ENCODE data around the gene TCP1.
"Not testable (repeated sequence)": the region's sequence is repeated elsewhere in the genome, so short reads cannot be mapped to it uniquely, and the experiment has no call there.

Gene TCP1

DNA sequence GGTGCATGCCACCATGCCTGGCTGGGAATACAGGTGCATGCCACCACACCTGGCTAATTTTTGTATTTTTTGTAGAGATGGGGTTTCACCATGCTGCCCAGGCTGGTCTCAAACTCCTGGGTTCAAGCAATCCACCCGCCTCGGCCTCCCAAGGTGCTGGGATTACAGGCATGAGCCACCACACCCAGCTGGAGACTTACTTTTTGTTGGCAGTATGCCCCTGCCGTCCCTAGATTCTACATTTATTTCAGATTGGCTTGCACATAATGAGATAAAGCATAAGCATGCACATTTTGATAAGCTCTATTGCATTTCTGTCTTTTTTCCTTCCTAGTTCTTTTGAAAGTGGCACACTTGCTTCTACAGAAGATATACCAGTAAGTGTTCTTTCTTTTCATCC is 27.4 kb upstream of the TCP1 start:
- DNase-seq = not testable (repeated sequence)

DNA sequence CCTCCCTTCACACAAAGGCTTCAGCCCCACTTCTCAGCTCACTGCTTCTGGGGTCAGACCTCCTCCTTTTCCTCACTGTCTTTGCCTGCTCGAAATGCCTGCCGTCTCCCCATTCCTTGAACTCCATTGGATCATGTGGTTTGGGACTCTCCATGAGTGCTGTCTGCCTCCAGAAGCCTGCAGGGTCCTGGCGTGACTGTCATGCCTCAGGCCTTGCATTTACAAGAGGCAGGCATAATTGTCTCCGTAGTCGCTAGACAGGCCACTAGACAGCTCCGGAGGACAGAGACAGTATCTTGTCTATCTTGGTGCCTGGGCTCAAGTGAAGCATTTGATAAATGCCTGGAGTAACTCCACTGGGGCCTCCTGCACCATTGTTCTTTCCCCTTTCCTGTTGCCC is 26.0 kb upstream of the TCP1 start:
- DNase-seq = no peak

DNA sequence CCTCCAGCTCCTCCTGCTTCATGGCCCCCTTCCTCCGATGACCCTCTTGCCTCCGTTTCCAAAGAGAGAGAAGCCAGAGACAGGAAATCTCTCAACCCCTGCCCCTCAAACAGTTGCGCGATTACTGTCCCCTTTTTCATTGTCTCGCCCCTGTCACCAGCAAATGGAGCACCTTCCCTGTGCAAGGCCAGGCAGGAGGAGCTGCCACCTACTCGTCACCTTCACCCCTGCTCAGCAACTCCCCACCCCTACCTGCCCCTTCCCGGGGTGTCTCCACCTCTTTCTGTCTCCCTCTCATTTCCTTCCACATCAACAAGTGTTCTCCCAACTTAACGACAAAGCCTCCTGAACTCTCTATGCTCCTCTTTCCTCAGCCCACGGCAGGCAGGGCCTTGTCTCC is 24.4 kb upstream of the TCP1 start:
- DNase-seq = no peak

DNA sequence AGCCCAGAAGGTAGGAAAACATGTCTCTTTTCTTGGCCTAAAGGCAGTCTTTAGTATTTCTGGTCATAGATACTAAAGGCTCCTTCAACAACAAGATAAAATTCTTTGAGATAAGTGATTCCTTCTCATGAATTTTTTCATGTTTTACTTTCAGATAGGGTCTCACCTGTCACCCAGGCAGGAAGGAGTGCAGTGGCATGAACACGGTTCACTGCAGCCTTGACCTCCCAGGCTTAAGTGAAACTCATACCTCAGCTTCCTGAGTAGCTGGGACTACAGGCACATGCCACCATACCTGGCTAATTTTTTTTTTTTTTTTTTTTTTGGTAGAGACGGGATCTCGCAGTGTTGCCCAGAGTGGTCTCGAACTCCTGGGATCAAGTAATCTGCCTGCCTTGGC is 19.7 kb upstream of the TCP1 start:
- no peak for DNase-seq

DNA sequence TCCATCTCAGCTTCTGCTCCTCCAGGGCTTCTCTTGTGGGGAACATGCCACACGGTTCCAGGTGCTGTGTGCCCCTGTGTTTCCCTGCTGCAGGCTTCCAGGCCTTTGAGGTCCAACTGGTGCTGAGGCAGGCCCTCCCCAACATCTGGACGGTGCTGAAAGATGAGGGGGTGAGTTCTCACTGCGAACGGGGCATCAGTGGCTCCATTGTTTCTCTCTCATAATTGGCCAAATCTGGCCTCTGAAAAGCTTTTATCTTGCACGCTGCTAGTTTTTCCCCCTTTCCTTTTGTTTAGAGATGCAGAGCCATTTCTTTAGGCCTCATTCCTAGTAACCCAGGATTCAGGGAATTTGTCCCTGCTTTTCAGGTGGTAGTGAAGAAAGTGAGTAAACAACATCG is 19.2 kb upstream of the TCP1 start:
- DNase-seq = no peak

DNA sequence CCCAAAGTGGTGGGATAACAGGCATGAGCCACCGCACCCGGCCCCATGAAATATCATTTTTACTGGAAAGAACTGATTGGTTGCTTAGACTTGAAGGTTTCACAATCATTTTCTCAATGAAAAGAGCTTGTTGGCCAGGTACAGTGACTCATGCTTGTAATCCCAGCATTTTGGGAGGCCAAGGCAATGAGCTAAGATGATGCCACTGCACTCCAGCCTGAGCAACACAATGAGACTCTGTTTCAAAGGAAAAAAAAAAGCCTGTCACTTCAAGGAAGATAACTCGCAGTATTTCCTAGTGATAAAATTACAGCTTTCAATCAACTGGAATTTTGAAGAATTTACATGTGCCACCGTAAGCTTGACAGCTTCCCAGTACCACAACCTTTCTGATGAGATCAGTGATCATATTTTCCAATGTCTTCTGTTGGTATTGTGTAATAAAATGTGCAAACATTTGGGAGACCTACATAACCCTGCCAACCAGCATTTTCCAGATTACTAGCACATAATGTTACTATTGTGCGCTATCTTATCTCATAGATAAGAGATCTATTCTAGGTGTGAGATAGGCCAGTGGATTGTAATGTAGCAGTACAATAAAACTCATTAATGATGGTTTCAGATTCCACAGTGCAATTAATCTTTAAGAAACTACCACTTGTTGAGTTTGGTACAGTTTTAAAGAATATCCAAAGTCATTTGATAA is 17.9 kb upstream of the TCP1 start:
- DNase-seq = no peak

DNA sequence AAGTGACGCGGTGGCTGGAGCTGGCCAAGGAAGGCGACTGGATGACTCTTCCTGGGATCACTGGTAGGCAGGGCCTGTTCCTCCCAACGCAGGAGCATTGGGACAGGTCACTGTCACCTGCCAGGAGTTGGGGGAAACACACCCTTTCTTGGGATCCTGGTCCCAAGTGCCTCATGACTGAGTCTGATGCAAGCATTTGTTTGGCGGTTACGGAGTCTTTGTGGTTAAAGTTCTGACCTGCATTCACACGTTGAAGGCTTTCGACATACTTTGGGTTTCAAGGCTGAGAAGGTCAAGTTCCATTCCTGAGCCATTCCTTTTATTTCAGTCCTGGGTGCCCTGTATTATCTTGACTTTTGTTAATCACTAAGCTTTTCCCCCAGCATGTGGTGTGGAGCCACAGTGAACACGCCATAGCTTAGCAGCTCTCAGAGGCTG is 16.6 kb upstream of the TCP1 start:
- DNase-seq = no peak

DNA sequence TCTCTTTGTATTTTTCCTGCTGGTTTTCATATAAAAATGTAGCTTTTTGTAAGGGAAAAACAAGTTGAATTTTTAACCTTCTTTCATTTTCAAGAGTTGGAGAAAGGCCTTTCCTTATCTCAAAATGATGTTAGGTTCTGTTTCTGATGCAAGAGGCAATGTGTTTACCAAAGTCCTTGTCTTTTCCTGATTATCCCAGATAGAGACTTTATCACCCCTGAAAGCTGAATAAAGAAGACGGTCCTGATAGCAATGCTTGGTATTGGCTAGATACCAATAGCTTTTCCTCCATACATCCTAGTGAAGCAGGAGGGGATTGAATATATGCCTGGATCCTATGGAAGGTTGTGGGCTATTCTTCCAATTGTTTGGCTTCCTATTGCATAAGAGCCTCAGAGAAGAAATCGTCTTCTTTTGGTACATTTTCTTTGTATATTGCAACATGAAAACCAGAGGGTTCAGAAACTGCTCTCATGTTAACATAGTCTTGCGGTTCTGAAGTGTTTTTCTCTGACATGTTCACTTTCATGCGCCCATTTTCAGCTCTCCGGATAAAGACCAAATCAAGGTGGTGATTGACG is 16.1 kb upstream of the TCP1 start:
- no peak for DNase-seq

DNA sequence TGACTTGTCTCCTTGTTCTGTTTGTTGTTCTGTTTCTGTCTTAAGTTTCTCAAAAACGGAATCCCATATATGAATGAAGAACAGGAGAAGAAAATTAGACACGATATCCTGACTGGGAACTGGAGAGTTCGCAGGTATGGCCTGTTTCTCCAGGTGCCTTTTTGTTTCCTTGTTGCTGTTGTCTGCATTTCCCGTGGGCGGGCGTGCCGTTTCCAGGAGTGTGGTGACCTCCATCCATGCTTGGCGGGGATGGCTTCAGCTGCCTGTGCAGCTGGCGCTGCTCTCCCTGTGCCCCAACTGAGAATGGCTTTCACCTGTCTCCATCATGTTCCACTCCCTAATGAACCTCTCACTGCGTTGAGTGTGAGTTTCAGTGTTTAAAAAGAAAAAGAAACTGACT is 15.1 kb upstream of the TCP1 start:
- DNase-seq = no peak

DNA sequence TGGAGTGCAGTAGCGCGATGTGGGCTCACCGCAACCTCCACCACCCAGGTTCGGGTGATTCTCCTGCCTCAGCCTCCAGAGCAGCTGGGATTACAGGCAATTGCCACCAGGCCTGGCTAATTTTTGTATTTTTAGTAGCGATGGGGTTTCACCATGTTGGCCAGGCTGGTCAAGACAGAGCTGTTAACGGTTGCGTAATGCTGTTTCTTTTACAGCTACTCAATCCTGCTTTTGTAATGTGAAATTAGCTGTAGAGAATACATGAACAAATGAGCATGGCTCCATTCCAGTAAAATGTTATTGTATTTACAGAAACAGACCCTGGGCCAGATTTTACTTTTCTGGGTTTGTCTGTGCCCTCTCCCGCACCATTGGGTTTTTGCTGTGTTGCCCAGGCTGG is 12.5 kb upstream of the TCP1 start:
- no peak for DNase-seq

DNA sequence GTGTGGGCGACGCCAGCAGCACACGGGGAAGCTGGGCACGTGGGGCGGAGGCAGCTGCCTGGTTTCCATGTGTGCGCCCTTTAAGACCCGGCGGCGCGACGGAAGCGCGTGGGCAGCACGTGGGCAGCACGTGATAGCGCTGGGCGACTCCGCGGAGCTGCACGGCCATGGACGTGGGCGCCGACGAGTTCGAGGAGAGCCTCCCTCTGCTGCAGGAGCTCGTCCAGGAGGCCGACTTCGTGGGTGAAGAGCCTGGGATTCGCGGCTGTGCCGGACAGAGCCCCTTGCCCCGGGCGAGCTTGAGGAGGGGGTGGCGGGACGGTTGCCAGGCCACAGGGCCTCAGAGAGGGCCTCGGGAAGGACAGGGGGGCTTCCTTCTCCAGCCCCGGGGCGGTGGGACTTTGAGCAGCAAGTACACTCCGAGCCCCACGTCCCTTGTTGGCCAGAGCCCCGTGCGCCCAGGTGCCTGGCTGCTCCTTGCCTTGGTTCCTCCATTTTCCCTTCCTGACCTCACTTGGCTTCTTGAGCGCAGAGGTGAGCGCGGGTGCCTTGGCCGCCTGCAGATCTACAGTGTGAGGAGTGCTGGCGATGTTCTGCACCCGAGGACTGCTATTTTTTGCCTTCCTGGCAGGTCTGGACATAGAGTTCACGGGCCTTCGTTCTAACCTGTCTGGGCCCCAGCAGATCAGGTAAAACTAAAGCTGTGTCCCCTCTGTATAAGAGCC is 10.9 kb upstream of the TCP1 start, which contains the start of gene PNLDC1:
TSS of gene PNLDC1 (plus strand) at position 136 of the 725 bp plus-strand sequence. CDS start at position 168, 32 bp downstream.
- no peak for DNase-seq

DNA sequence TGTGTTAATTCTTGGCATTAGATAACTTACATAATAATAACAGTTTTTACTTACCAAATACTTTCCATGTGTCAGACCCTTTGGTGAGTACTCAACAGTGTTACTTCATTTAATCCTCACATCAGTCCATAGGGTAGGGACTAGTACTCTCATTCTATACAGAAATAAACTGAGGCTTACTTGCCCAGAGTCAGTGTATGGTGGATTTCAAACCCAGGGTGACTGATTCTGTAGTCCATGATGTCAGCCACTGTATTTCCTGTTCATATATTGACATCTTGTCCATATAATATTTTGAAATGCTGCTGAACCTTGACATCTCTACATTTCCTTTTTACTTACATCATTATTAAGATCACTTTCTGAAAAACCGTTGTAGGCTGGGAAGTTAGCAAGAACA is 8.2 kb upstream of the TCP1 start:
- DNase-seq = no peak

DNA sequence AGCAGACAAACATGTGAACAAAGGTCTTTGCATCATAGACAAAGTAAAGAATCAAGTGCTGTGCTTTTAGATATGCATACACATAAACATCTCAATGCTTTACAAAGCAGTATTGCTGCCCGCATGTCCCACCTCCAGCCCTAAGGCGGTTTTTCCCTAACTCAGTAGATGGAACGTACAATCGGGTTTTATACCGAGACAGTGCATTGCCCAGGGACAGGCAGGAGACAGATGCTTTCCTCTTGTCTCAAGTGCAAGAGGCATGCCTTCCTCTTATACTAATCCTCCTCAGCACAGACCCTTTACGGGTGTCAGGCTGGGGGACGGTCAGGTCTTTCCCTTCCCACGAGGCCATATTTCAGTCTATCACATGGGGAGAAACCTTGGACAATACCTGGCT is 5.6 kb upstream of the TCP1 start:
- DNase-seq = not testable (repeated sequence)

DNA sequence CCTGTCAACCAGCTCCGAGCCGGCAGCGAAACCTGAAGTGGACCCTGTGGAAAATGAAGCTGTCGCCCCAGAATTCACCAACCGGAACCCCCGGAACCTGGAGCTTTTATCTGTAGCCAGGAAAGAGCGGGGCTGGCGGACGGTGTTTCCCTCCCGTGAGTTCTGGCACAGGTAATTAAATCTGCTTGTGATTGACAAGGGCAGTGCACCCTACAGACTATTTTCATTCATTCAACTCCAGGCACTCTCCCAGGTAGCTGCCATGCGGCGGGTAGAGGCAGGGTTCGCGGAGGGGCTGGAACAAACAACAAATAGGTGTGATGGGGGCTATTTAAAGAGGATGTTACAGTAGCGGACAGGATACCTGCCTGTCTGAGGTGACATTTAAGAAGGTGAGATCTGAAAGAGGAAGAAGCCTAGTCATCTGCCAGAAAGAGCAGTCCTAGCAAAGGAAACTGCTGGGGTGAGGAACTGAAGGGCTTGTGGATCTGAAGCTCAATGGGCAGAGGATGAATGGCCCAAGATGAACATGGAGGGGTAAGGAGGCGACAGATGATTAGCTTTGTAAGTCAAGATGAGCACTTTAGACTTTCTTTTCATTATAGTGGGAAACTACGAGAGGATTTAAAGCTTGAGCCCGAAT is 1.7 kb upstream of the TCP1 start:
- no peak for DNase-seq

DNA sequence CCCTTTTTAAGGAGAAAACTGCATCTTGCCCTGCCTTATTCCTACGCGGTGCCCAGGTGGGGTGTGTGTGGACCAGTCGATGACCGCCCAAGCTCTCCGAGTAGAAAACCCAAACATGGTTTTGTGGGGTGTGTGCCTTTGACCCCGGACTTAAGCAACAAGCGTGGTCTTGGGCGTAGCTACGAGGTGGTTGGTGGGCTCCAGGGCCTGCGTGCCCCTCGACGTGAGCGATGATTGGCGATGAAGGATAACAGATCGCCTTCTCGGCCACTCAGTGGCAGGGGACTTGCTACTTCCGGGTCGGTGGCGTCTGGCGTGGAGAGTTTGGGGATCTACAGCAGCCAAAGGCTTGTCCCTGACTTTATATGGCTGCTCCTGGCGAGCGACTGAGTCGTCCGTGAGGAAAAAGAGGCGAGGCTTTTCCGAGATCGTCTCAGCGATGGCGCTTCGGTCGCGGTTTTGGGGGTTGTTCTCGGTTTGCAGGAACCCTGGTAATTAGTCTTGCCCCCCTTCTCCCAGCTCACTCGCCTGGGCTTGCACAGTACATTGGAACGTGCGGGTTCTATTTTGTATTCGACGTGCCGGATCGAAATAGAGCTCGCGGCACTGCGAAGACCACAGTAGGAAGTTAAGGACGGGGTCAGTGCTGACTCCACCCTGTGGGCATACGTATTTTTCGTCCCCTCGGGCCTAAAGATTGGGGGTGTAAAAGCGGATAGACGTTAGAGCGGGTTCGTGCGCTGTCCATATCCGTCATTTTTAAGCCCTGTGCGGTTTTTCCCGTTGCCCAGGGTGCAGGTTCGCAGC is 950 bp upstream of the TCP1 start, which contains the start of gene MRPL18:
TSS of gene MRPL18 (plus strand) at position 319 of the 807 bp plus-strand sequence. CDS start at position 440, 121 bp downstream.
- peak; percentile 97 for DNase-seq

DNA sequence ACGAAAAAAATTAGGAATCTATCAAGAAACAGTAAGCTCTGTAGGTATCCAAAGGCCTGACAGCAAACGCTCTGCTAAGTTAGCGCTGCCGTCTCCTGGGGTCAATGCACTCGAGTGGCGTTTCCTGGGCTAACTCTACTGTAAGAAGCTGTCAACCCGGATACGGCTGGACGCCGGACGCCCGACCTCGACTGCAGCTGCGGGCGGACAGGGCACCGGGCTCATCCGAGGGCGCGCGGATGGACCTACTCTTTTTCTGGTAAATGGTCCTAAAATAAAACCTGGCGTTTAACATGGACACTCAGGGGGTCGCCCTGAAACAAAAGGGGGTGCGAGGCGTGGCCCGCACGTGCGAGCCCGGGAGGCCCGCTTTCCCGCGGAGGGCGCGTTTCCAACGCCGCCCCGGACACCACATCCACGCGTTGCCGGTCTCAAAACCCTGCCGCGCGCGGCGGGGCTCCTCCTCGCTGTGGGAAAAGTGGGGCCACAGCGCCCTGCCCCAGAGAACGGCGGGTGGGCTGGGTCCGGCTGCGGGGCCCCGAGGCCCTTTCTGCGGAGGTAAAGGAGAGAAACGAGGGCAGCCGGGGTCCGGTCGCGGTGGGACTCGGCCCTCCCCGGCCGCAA is 537 bp downstream of the TCP1 start:
- no peak for DNase-seq

DNA sequence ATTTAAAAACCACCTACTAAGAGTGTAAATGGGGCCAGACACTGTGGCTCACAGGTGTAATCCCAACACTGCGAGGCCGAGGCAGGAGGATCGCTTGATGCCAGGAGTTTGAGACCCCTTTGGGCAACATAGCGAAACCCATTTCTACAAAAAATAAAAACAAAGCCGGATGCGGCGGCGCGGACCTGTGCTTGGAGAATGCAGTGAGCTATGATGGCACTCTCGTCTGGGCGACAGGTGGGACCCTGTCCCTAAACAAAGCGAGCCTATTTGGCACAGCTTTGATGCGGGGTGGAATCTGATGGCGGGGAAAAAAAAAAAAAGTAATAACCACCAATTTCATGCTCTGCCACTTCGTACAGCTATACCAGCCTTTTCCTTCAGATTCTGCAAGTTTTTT is 1.1 kb downstream of the TCP1 start:
- no peak for DNase-seq

DNA sequence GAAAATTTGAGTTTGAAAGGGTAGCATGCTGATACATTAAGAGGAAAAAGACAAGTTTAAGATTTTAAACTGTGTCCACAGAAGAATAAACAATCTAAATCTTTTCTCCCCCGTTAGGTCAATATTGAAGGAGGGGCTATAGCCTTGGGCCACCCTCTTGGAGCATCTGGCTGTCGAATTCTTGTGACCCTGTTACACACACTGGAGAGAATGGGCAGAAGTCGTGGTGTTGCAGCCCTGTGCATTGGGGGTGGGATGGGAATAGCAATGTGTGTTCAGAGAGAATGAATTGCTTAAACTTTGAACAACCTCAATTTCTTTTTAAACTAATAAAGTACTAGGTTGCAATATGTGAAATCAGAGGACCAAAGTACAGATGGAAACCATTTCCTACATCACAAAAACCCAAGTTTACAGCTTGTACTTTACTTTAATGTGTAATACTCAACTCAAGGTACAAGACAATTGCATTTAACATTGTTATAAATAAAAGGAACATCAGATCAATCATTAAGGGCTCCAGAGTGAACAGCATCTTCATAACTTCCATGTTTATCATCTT is 10.8 kb downstream of the TCP1 start:
- no peak for DNase-seq

DNA sequence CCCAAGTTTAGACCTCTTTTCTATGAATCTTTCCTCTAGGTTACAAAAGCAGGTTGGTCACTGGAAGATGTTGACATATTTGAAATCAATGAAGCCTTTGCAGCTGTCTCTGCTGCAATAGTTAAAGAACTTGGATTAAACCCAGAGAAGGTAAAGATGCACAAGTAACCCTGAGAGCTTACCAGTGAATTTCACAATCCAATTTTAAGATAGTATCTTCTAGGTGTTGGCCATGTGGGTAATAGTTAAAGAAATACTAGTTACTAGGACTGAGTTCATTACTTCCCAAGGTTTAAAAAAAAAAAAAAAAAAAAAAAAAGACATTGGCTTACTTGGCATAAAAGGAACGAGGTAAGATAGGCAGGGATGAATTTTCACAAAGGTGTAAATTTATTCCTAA is 11.3 kb downstream of the TCP1 start:
- DNase-seq = no peak

DNA sequence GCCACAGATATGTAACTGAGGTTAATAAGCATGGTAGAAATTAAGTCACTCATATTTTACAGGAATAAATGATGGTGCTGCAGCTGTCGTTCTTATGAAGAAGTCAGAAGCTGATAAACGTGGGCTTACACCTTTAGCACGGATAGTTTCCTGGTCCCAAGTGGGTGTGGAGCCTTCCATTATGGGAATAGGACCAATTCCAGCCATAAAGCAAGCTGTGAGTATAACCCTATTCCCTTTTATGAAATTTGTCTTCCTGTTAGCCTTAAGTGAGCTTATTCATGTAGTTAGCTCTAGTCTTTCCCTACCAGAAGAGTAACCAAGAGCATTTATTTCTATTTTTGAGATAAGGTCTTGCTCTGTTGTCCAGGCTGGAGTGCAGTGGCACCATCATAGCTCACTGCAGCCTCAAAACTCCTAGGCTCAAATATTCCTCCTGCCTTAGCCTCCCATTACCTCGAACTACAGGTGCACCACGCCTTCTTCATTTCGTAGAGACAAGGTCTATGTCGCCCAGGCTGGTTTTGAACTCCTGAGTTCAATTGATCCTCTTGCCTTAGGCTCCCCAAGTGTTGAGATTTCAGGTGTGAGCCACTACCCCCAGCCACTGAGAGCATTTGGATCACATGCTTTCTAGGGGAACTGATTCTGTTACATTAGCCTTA is 12.0 kb downstream of the TCP1 start:
- DNase-seq = no peak

DNA sequence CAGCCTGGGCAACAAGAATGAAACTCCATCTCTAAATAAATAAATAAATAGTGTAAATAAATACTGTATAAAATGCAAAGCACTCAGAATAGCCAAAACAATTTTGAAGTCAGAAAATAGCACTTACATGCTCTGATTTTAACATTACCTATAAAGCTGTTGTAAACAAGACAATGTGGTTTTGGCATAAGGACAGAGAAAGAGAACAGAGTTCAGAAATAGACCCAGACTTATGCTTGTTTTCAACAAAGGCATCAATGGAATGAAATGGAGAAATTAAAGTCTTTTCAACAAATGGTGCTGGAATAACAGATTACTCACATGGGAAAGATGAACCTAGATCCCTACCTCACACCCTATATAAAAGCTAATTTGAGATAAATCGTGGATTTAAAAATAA is 17.2 kb downstream of the TCP1 start:
- no peak for DNase-seq
